SIG-M5 treated with dmso at 0.1 percent for 504 hours (cell line): ENCODE data around the gene ALDH3A2.

Source experiments
- DNase-seq: peaks from one replicate; lab custom pipeline; 2025; ENCODE audit not compliant: unreplicated experiment; lab: John Stamatoyannopoulos, UW

ALDH3A2 gene

GRCh38 chr17:19648475-19649273, at the start of gene ALDH3A2:
TSS of gene ALDH3A2 (plus strand) at chr17:19648751. CDS start at chr17:19648972, 221 bp downstream.
- peak; percentile 90 for DNase-seq

- DNase-seq = no peak
Observed at GRCh38 chr17:19610311-19610710, 38.2 kb upstream of the ALDH3A2 start.

- peak; percentile 61 for DNase-seq
Observed at GRCh38 chr17:19610879-19611278, 37.7 kb upstream of the ALDH3A2 start.

GRCh38 chr17:19613979-19614378, 34.6 kb upstream of the ALDH3A2 start:
- no peak for DNase-seq

- no peak for DNase-seq
Observed at GRCh38 chr17:19614900-19615299, 33.7 kb upstream of the ALDH3A2 start.

GRCh38 chr17:19618015-19618414, 30.5 kb upstream of the ALDH3A2 start:
- DNase-seq = no peak

- no peak for DNase-seq
Observed at GRCh38 chr17:19619705-19620325, 28.7 kb upstream of the ALDH3A2 start.

GRCh38 chr17:19621697-19622096, 26.9 kb upstream of the ALDH3A2 start:
- no peak for DNase-seq

- no peak for DNase-seq
Observed at GRCh38 chr17:19626079-19626478, 22.5 kb upstream of the ALDH3A2 start.

GRCh38 chr17:19629449-19629848, 19.1 kb upstream of the ALDH3A2 start:
- no peak for DNase-seq

GRCh38 chr17:19630035-19630434, 18.5 kb upstream of the ALDH3A2 start:
- DNase-seq = no peak

GRCh38 chr17:19630661-19631060, 17.9 kb upstream of the ALDH3A2 start:
- no peak for DNase-seq

GRCh38 chr17:19631905-19632304, 16.6 kb upstream of the ALDH3A2 start:
- DNase-seq = no peak

- no peak for DNase-seq
Observed at GRCh38 chr17:19641687-19642372, 6.7 kb upstream of the ALDH3A2 start.

- DNase-seq = no peak
Observed at GRCh38 chr17:19642373-19642893, 6.1 kb upstream of the ALDH3A2 start.

GRCh38 chr17:19644493-19645210, 3.9 kb upstream of the ALDH3A2 start:
- no peak for DNase-seq

GRCh38 chr17:19645734-19646201, 2.8 kb upstream of the ALDH3A2 start:
- peak; percentile 39 for DNase-seq

GRCh38 chr17:19646788-19647696, 1.5 kb upstream of the ALDH3A2 start:
- no peak for DNase-seq

GRCh38 chr17:19647697-19648474, 665 bp upstream of the ALDH3A2 start:
- peak; percentile 80 for DNase-seq
